ENCODE data around the gene PHAF1.
A peak's percentile ranks its signal among the peaks of the same experiment; 100 is the strongest.

Gene PHAF1

GRCh38 chr16:67183627-67184452 is 74.1 kb downstream of the PHAF1 start, which contains the start of gene MATCAP1:
TSS of gene MATCAP1 (minus strand) at chr16:67183963. CDS start at chr16:67180610, 3,353 bp downstream.
- DNase-seq, result peak; percentile 98

GRCh38 chr16:67184453-67184994 is 74.8 kb downstream of the PHAF1 start:
- no peak for DNase-seq

- peak; percentile 83 for DNase-seq
Observed at GRCh38 chr16:67184995-67185650, 75.4 kb downstream of the PHAF1 start.

GRCh38 chr16:67185651-67186134 is 76.0 kb downstream of the PHAF1 start:
- no peak for DNase-seq

DNA sequence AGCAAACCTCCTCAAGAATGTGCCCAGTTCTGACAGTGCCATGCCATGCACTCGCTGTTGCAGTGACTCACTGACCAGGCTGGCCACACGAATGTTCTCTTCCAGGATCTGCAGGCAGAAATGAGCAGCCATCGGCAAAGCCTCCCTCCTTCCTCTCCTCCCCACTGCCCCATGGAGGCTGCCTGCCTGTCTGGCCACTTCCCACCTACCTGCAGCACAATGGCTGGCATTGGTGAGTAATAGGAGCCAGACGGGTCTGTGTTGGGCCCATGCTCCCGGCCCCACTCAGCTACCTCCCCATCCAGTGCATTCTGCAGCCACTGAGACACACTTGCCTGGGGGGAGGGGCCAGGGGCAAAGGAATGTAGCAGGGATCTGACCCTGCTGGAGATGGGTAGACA is 76.8 kb downstream of the PHAF1 start:
- DNase-seq, result no peak

GRCh38 chr16:67187175-67187890 is 77.6 kb downstream of the PHAF1 start:
- DNase-seq, result no peak

DNA sequence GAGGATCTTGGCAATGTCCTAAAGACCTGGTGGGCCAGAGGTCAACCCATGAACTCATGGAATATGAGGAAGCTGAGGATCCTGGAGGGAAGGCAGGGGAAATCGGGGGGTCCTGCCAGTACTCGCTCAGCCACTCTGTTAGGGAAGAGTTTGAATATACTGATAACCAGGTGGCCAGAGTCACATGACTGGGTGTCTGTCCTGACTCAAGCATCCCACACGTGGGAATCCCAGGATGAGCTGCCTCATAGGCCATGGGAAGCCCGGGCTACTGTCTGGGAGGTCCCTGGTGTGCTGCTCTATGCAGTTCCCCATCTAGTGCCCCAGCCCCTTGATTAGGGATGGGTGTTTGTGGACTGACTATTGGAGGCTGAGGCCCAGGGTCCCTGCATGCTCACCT is 78.6 kb downstream of the PHAF1 start:
- no peak for DNase-seq

DNA sequence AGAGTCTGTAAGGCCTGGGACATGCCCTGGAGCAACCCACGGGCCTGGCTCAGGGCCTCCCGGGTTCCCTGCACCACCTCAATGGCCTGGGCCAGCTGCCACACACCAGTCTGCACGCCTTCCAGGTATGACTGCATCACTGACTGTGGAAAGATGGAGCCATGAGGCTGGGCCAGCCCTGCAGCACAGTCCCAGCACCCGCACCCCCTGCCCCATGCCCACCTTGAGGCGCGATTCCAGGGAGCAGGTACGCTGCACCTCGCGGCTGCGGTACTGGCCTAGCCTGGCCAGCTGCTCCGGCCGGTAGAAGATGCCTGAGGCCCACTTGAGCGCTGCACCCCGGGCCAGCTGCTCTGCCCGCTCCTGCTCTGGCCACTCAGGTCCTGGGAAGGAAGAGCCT is 79.1 kb downstream of the PHAF1 start:
- DNase-seq, result no peak

DNA sequence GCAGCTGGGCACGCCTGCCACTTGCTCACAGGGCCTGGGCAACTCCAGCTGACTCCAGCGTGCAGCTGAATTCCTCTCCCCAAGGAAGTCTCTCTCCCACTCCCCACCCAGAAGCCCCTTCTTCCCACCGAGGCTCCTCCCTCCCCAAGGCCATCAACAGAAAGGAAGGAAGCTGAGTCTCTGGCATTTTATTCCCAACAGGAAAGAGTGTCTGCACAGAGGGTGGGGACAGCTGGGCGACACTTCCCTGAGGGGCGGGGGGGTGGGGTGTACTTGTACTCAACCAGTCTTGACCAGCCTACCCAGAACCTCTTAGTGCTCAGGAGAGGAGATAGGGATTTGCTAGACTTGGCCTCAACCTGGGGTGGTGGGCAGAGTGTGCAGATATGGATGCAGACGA is 80.3 kb downstream of the PHAF1 start, which contains the start of gene EXOC3L1:
EXOC3L1 (minus strand) TSS at position 96 of the 400 bp plus-strand sequence. CDS start 460 bp downstream, outside the sequence.
- no peak for DNase-seq

DNA sequence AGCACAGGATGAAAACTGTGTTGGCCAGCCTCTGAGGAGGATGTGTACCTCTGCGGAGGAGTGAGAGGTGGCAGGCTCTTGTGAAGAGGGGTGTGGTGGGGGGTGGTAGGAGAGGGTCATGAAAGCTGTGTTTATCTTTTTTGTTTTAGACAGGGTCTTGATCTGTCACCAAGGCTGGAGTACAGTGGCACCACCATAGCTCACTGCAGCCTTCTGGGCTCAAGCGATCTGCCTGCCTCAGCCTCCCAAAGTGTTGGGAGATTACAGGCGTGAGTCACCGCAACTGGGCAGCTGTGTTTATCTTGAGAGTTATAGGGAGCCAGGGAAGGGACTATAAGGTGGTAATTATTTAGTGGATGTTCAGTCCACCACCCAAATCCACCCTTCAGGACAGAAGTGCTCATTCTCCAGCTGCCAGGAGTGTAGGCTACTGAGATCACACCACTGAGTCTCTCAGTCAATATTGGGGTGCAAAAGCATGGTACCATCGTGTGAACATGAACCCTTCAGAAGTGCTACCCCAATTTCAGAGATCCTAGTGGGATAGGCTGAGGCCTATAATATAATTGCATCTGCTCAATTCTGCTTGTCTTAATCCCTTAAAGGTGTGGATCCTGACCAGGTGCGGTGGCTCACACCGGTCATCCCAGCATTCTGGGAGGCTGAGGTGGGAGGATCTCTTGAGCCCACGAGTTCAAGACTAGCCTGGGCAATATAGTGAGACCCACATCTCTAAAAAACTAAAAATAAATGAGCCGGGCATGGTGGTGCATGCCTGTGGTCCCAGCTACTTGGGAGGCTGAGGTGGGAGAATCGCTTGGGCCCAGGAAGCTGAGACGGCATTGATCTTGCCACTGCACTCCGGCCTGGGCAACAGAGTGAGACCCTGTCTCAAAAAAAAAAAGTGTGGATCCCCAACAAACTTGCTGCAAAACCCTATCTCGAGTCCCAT is 81.0 kb downstream of the PHAF1 start:
- DNase-seq, result no peak

GRCh38 chr16:67191411-67191994 is 81.8 kb downstream of the PHAF1 start:
- DNase-seq, result no peak

DNA sequence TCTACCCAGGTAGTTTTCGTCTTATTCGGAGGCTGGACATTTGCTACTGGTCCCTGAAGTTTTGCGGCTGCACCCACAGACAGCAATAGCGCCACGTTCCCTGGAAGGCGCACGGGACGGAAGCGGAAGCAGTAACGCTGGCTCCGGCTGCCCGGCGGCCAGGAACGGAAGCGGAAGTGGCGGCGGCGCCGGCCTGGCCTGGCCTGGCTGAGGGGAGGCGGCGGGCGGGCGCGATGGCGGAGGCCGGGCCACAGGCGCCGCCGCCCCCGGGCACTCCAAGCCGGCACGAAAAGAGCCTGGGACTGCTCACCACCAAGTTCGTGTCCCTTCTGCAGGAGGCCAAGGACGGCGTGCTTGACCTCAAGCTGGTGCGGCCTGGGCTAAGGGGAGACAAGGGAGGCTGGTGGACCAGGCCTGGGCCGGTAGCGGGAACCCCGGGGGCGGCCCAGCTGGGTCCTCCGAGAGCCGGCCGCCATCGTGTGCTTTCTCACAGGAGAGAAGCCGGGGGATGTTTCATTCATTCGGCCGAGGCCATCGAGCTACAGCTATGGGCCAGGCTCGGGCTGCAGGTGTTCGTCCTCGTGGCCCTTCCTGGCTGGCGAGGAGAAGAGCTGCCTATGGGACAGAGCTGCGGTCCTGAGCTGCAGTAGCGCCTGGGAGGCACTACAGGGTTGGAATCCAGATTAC is 82.4 kb downstream of the PHAF1 start, which contains the start of gene E2F4:
E2F4 (plus strand) TSS at position 161 of the 687 bp plus-strand sequence; CDS start at position 234, 73 bp downstream.
- peak; percentile 91 for DNase-seq

DNA sequence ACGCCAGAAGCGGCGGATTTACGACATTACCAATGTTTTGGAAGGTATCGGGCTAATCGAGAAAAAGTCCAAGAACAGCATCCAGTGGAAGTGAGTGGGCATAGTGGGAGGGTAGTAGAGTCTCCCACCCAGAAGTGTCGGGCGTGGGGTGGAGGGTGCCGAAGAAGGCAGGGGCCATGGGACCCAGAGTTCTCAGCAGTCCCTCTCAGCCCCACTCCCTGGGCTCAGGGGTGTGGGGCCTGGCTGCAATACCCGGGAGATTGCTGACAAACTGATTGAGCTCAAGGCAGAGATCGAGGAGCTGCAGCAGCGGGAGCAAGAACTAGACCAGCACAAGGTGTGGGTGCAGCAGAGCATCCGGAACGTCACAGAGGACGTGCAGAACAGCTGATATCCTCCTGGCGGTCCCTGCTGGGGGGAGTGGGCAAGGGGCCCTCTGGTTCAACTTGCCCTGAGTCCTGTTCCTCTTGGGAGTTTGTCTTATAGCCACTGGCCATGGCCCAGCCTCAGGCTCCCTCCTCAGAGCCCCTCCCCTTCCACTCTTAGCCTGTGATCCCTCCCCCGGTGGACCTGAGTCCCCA is 83.1 kb downstream of the PHAF1 start:
- no peak for DNase-seq

GRCh38 chr16:67193536-67193935 is 83.8 kb downstream of the PHAF1 start:
- DNase-seq, result no peak

GRCh38 chr16:67194260-67194659 is 84.5 kb downstream of the PHAF1 start:
- DNase-seq, result no peak

DNA sequence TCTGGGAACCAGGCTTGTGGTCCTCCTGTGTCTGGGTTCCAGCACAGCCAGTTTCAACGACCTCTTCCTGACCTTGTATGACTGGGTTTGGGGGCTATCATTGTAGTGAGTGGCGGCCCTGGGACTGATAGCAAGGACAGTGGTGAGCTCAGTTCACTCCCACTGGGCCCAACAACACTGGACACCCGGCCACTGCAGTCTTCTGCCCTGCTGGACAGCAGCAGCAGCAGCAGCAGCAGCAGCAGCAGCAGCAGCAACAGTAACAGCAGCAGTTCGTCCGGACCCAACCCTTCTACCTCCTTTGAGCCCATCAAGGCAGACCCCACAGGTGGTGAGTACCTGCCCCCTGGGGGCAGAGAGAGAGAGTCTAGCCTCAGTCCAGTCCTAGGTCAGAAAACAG is 85.9 kb downstream of the PHAF1 start:
- no peak for DNase-seq

GRCh38 chr16:67196881-67197280 is 87.1 kb downstream of the PHAF1 start:
- DNase-seq, result no peak

DNA sequence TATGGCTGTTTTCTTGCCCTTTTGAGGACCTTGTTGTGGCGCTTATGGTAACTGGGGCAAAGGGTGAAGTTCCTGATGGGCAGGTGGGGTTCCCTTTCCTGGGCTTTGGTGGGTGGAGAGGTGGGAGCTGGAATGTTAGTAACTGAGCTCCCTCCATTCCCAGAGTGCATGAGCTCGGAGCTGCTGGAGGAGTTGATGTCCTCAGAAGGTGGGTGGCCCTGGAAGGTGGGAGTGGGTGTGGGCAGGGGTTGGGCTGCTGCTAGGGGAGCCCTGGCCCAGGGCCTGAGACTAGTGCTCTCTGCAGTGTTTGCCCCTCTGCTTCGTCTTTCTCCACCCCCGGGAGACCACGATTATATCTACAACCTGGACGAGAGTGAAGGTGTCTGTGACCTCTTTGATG is 88.0 kb downstream of the PHAF1 start:
- no peak for DNase-seq

Data from fibroblast of skin of right biceps (primary cell).